D721Med (cell line): ENCODE data around the gene HOXB4.

ENCODE experiments used
- DNase-seq: peaks from one replicate; pipeline ENCODE4 v3.0.0; 2011; ENCODE audit warnings: low spot score; ENCODE audit not compliant: insufficient read length
- FAIRE-seq: peaks from 2 replicates; lab custom pipeline; 2011; peaks lifted over from hg19 to GRCh38; lab: Jason Lieb, UNC
- CTCF ChIP-seq: IDR thresholded peaks from 2 replicates; pipeline ENCODE4 v1.5.1; 2012; ENCODE audit warnings: mild to moderate bottlenecking, control low read depth; ENCODE audit not compliant: insufficient read depth; ENCODE audit errors: missing control alignments

HOXB4 gene

GRCh38 chr17:48545539-48545938, 32.6 kb downstream of the HOXB4 start:
- FAIRE-seq (no peak), DNase-seq (no peak)
- TF ChIP-seq CTCF = no peak

- no peak for TF ChIP-seq CTCF
- DNase-seq = no peak
- FAIRE-seq = no peak
Observed at GRCh38 chr17:48545022-48545375, 33.2 kb downstream of the HOXB4 start, which contains the start of gene HOXB2. Gene HOXB2, minus strand, starts transcription at chr17:48545109. Its CDS starts 198 bp downstream, at chr17:48544911.

GRCh38 chr17:48544349-48545021, 33.7 kb downstream of the HOXB4 start:
- no peak for FAIRE-seq
- no peak for TF ChIP-seq CTCF
- no peak for DNase-seq

GRCh38 chr17:48543854-48544348, 34.2 kb downstream of the HOXB4 start:
- no peak for DNase-seq
- no peak for FAIRE-seq
- TF ChIP-seq CTCF = no peak

- no peak for TF ChIP-seq CTCF
- DNase-seq (no peak), FAIRE-seq (no peak)
Observed at GRCh38 chr17:48543107-48543853, 34.9 kb downstream of the HOXB4 start.

- DNase-seq = no peak
- no peak for TF ChIP-seq CTCF
- FAIRE-seq = no peak
Observed at GRCh38 chr17:48542698-48543106, 35.4 kb downstream of the HOXB4 start.
